RWPE2 (cell line): ENCODE data around the gene PODXL.
A peak's percentile ranks its signal among the peaks of the same experiment; 100 is the strongest.

ENCODE experiments used
- ATAC-seq: fragments of 200-7000 bp; cut with Tn5 transposase; 3 replicates; pipeline ENCODE4 v1.9.1; 2021; ENCODE audit warnings: low read depth
- DNase-seq: peaks from one replicate; pipeline ENCODE4 v3.0.0-alpha.2; 2020; ENCODE audit warnings: low spot score
- H3K27ac ChIP-seq: fragments of 450-650 bp; 2 replicates; pipeline ENCODE4 v1.5.1; 2017; ENCODE audit warnings: mild to moderate bottlenecking; ENCODE audit not compliant: poor library complexity, severe bottlenecking
- H3K27me3 ChIP-seq: fragments of 250-450 bp; sonication (Bioruptor Pico); 2 replicates; pipeline ENCODE4 v1.5.1; 2021; ENCODE audit warnings: mild to moderate bottlenecking, moderate library complexity; ENCODE audit not compliant: insufficient read depth, poor library complexity, severe bottlenecking
- H3K36me3 ChIP-seq: fragments of 250-450 bp; sonication (Bioruptor Pico); 2 replicates; pipeline ENCODE4 v1.5.1; 2020; ENCODE audit warnings: low read depth, mild to moderate bottlenecking, moderate library complexity
- H3K4me1 ChIP-seq: fragments of 250-450 bp; sonication (Bioruptor Pico); 2 replicates; pipeline ENCODE4 v1.5.1; 2021; ENCODE audit warnings: mild to moderate bottlenecking, moderate library complexity; ENCODE audit not compliant: insufficient read depth, poor library complexity, severe bottlenecking
- H3K4me3 ChIP-seq: fragments of 250-450 bp; sonication (Bioruptor Pico); 2 replicates; pipeline ENCODE4 v1.5.1; 2021; ENCODE audit warnings: mild to moderate bottlenecking, moderate library complexity; ENCODE audit not compliant: severe bottlenecking
- H3K9me3 ChIP-seq: fragments of 250-450 bp; sonication (Bioruptor Pico); 2 replicates; pipeline ENCODE4 v1.5.1; 2021; ENCODE audit warnings: mild to moderate bottlenecking, moderate library complexity; ENCODE audit not compliant: severe bottlenecking
- CTCF ChIP-seq: fragments of 450-650 bp; IDR thresholded peaks from one replicate; pipeline ENCODE4 v1.5.1; 2017; ENCODE audit warnings: mild to moderate bottlenecking, moderate library complexity; ENCODE audit not compliant: poor library complexity, severe bottlenecking

The PODXL gene

GRCh38 chr7:131509781-131510180 is 46.6 kb downstream of the PODXL start:
- Histone ChIP-seq H3K4me1 (no peaks in the 10 kb centered on the region), H3K4me3 (no peak overlapping the region), H3K9me3 (no peaks in the 10 kb centered on the region), H3K27ac (no peak overlapping the region), H3K27me3 (no peaks in the 10 kb centered on the region), H3K36me3 (no peaks in the 10 kb centered on the region)
- no peak for DNase-seq
- TF ChIP-seq CTCF = no peak
- ATAC-seq = no peak

DNA sequence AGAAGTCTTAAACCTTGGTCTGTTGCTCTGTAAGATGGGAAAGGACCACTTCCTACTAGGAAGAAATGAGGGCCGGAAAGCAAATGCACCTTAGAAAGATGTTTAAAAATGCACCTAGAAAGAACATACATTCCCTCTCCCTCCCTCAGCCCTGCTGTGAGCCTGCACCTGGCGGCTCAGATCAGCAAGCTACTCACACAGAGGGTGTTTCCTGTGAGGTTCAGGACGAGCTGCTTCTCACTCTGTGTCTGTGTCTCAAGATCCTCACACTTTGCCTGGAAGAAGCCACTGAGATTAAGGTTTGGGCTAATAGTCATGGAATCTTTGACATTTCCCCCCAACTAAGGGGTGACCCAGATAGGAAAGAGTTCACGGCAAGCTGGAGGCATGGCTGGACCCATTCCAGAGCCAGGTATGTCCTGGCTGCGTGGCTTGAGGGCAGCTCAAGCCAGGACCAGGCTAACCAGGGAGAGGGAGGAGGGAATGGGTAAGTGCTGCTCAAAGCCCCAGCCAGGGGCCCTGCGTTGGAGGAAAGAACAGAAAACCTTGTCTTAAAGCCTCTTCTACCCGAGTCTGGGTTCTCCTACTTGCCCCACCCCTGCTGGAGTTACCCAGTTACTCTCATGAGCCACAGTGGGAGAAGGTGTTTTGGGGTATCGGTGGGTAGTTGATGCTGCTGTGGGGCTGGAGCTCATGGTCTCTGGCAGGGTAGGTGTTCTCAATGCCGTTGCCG is 47.5 kb downstream of the PODXL start:
- no peak overlapping the region for H3K27ac ChIP-seq
- no peaks in the 10 kb centered on the region for H3K4me1 ChIP-seq
- no peaks in the 10 kb centered on the region for H3K36me3 ChIP-seq
- DNase-seq = no peak
- H3K4me3 ChIP-seq = no peak overlapping the region
- ATAC-seq = no peak
- H3K9me3 ChIP-seq = no peaks in the 10 kb centered on the region
- H3K27me3 ChIP-seq = no peaks in the 10 kb centered on the region
- no peak for TF ChIP-seq CTCF

GRCh38 chr7:131507592-131508331 is 48.7 kb downstream of the PODXL start:
- no peak overlapping the region for H3K4me3 ChIP-seq
- ATAC-seq (peak; percentile 79), DNase-seq (no peak)
- TF ChIP-seq CTCF = peak; percentile 94
- H3K27ac ChIP-seq = no peak overlapping the region
- no peaks in the 10 kb centered on the region for H3K4me1 ChIP-seq
- H3K9me3 ChIP-seq = no peaks in the 10 kb centered on the region
- H3K36me3 ChIP-seq = no peaks in the 10 kb centered on the region
- H3K27me3 ChIP-seq = no peaks in the 10 kb centered on the region

GRCh38 chr7:131506597-131506996 is 49.8 kb downstream of the PODXL start:
- DNase-seq (no peak), ATAC-seq (no peak)
- no peak for TF ChIP-seq CTCF

More at GRCh38 chr7:131506597-131506996, 49.8 kb downstream of the PODXL start:
- no peaks in the 10 kb centered on the region for H3K9me3 ChIP-seq
- H3K27ac ChIP-seq = no peak overlapping the region
- no peaks in the 10 kb centered on the region for H3K27me3 ChIP-seq
- H3K36me3 ChIP-seq = no peaks in the 10 kb centered on the region
- no peaks in the 10 kb centered on the region for H3K4me1 ChIP-seq
- H3K4me3 ChIP-seq = no peak overlapping the region
